D721Med (cell line): Measurements from ENCODE around the gene TFEB.

Source experiments
- DNase-seq: peaks from one replicate; pipeline ENCODE4 v3.0.0; 2011; ENCODE audit warnings: low spot score; ENCODE audit not compliant: insufficient read length
- FAIRE-seq: peaks from 2 replicates; lab custom pipeline; 2011; peaks lifted over from hg19 to GRCh38; lab: Jason Lieb, UNC
- CTCF ChIP-seq: IDR thresholded peaks from 2 replicates; pipeline ENCODE4 v1.5.1; 2012; ENCODE audit warnings: mild to moderate bottlenecking, control low read depth; ENCODE audit not compliant: insufficient read depth; ENCODE audit errors: missing control alignments

Gene TFEB

GRCh38 chr6:41779336-41779735 lies 43.9 kb upstream of the TFEB start:
- TF ChIP-seq CTCF: no peak
- DNase-seq (no peak), FAIRE-seq (no peak)

- DNase-seq (no peak), FAIRE-seq (no peak)
- TF ChIP-seq CTCF: no peak
Measured at GRCh38 chr6:41778895-41779294, 43.5 kb upstream of the TFEB start.

- DNase-seq (no peak), FAIRE-seq (no peak)
Measured at GRCh38 chr6:41777551-41778285, 42.3 kb upstream of the TFEB start.

GRCh38 chr6:41775293-41775882 lies 40.0 kb upstream of the TFEB start:
- FAIRE-seq (no peak), DNase-seq (no peak)
- TF ChIP-seq CTCF: no peak

More at GRCh38 chr6:41777551-41778285, 42.3 kb upstream of the TFEB start:
- no peak for TF ChIP-seq CTCF

GRCh38 chr6:41774841-41775240 lies 39.4 kb upstream of the TFEB start:
- no peak for TF ChIP-seq CTCF
- FAIRE-seq (no peak), DNase-seq (no peak)

GRCh38 chr6:41771058-41771983 lies 35.9 kb upstream of the TFEB start:
- TF ChIP-seq CTCF: no peak
- FAIRE-seq (no peak), DNase-seq (no peak)
